ENCODE data around the gene ASAP3. TPM values are rescaled to one million over a fixed set of nuclear protein-coding genes. Genes with fewer than 3 reads are reported as not detected.

Gene ASAP3
- total RNA-seq, 4 donors from 2014 or later: 69.3 to 75.7 (median 73.6) TPM

- Histone ChIP-seq H3K36me3 (peaks cover 0 to 8% of the 10 kb centered on the region in 2 donors), H3K27ac (no peak overlapping the region), H3K9me3 (no peaks in the 10 kb centered on the region), H3K4me1 (peaks cover 3 to 8% of the 10 kb centered on the region in 2 donors), H3K4me3 (replicated peaks in 1 of 3) (no peak overlapping the region), H3K27me3 (no peaks in the 10 kb centered on the region)
- intact Hi-C loops (cut with DNase I): no loop called here
- DNase-seq: no peak
- WGBS, 2 donors: 87 to 89% methylated on average over 4 of the region's 4 CpGs
- no peak for TF ChIP-seq POLR2A (IDR thresholded peaks at IDR 0.05)
- no peak for TF ChIP-seq CTCF (IDR thresholded peaks at IDR 0.05)
Measured at GRCh38 chr1:23416964-23417363, 67.0 kb downstream of the ASAP3 start.

- Histone ChIP-seq H3K9me3 (no peaks in the 10 kb centered on the region), H3K4me3 (replicated peaks in 1 of 3) (no peak overlapping the region), H3K27ac (peak overlapping the region in 1 of 3 donors; percentile 9), H3K36me3 (peaks cover 0 to 7% of the 10 kb centered on the region in 2 donors), H3K4me1 (peaks cover 0 to 16% of the 10 kb centered on the region in 2 donors), H3K27me3 (no peaks in the 10 kb centered on the region)
- TF ChIP-seq POLR2A (IDR thresholded peaks at IDR 0.05): no peak
- no peak for TF ChIP-seq CTCF (IDR thresholded peaks at IDR 0.05)
- intact Hi-C loops (cut with DNase I): loop anchor here (10.0 kb wide), 1 partner anchor 64 kb away; the partner anchor contains the start of gene HNRNPR
- DNase-seq: no peak
- 80 to 84% methylated on average over 7 of the region's 7 CpGs for WGBS, 2 donors
Measured at GRCh38 chr1:23408797-23409290, 75.1 kb downstream of the ASAP3 start.

- no peaks in the 10 kb centered on the region for H3K27me3 ChIP-seq
- peaks cover 0 to 7% of the 10 kb centered on the region in 2 donors for H3K36me3 ChIP-seq
- peak; percentile 62 to 72 for DNase-seq
- H3K27ac ChIP-seq: peak overlapping the region in 1 of 3 donors; percentile 13
- intact Hi-C loops (cut with DNase I): loop anchor here (10.0 kb wide), 1 partner anchor 62 kb away; the partner anchor contains the start of gene HNRNPR
- 85 to 86% methylated on average over 8 of the region's 8 CpGs for WGBS, 2 donors
- no peaks in the 10 kb centered on the region for H3K9me3 ChIP-seq
- no peak for TF ChIP-seq CTCF (IDR thresholded peaks at IDR 0.05)
- TF ChIP-seq POLR2A (IDR thresholded peaks at IDR 0.05): no peak
- H3K4me3 ChIP-seq (replicated peaks in 1 of 3): no peak overlapping the region
- peaks cover 5 to 27% of the 10 kb centered on the region in 2 donors for H3K4me1 ChIP-seq
Measured at GRCh38 chr1:23407016-23407630, 76.9 kb downstream of the ASAP3 start.

- Histone ChIP-seq H3K4me1 (peaks cover 5 to 23% of the 10 kb centered on the region in 2 donors), H3K27me3 (no peaks in the 10 kb centered on the region), H3K9me3 (no peaks in the 10 kb centered on the region), H3K27ac (no peak overlapping the region), H3K36me3 (peaks cover 0 to 7% of the 10 kb centered on the region in 2 donors), H3K4me3 (replicated peaks in 1 of 3) (no peak overlapping the region)
- 92 to 94% methylated on average over 3 of the region's 3 CpGs for WGBS, 2 donors
- no peak for DNase-seq
- intact Hi-C loops (cut with DNase I): loop anchor here (10.0 kb wide), 1 partner anchor 61 kb away; the partner anchor contains the start of gene HNRNPR
- no peak for TF ChIP-seq POLR2A (IDR thresholded peaks at IDR 0.05)
Measured at GRCh38 chr1:23405946-23406345, 78.0 kb downstream of the ASAP3 start.

GRCh38 chr1:23403735-23404486 is 80.1 kb downstream of the ASAP3 start:
- H3K27me3 ChIP-seq: no peaks in the 10 kb centered on the region
- intact Hi-C loops (cut with DNase I): loop anchor here (10.0 kb wide), 1 partner anchor 59 kb away; the partner anchor contains the start of gene HNRNPR
- peak; percentile 99 for DNase-seq
- no peaks in the 10 kb centered on the region for H3K9me3 ChIP-seq
- peak; percentile 83 to 98 (median 97) for TF ChIP-seq CTCF (IDR thresholded peaks at IDR 0.05)
- TF ChIP-seq POLR2A (IDR thresholded peaks at IDR 0.05): peak in 1 of 2 donors; percentile 48
- peaks cover 5 to 28% of the 10 kb centered on the region in 2 donors for H3K4me1 ChIP-seq
- no peak overlapping the region for H3K4me3 ChIP-seq (replicated peaks in 1 of 3)
- peak overlapping the region; percentile 19 to 69 (median 69) for H3K27ac ChIP-seq
- WGBS, 2 donors: 7 to 11% methylated on average over 11 to 18 of the region's 19 CpGs
- H3K36me3 ChIP-seq: peaks cover 0 to 7% of the 10 kb centered on the region in 2 donors

All from thyroid gland (tissue), 4 donors.